ENCODE results near the gene HES2.
"Not testable (repeated sequence)": the region's sequence is repeated elsewhere in the genome, so short reads cannot be mapped to it uniquely, and the experiment has no call there.

The HES2 gene, protein sequence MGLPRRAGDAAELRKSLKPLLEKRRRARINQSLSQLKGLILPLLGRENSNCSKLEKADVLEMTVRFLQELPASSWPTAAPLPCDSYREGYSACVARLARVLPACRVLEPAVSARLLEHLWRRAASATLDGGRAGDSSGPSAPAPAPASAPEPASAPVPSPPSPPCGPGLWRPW

DNA sequence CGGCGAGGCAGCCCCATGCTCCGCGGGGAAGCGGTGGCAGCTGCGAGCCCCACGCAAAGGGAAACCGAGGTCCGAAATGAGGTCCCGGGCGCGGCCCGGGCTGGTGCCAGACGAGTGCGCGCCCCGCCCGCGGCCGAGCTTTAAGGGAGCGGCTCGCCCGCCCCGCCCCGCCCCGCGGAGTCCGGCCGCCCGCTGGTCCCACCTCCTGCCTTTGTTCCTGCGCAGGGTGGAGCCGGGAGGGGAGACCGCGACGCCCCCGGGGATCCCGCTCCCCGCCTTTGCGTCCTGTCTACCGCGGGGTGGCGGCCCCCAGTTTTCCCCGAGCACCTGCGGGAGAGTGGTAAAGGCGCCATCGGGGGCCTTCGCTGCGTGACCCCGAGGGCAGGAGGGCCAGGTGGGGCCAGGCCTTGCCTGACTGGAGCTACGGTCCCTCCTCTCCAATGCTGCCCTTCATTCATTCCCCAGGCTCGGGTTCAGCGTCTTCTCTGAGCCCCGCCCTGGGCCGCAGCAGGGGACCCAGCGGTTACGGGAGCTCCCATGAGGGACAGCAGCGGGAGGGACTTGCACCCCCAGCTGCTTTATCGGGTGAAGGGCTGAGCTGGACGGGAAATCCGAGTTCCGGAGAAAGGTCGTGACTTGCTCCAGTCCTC, at the start of gene HES2:
TSS of gene HES2 (minus strand) at position 116 of the 650 bp plus-strand sequence. CDS start at position 17, 99 bp downstream.
- DNase-seq = no peak

- no peak for DNase-seq
Measured at GRCh38 chr1:6468729-6469461, 49.2 kb upstream of the HES2 start.

DNA sequence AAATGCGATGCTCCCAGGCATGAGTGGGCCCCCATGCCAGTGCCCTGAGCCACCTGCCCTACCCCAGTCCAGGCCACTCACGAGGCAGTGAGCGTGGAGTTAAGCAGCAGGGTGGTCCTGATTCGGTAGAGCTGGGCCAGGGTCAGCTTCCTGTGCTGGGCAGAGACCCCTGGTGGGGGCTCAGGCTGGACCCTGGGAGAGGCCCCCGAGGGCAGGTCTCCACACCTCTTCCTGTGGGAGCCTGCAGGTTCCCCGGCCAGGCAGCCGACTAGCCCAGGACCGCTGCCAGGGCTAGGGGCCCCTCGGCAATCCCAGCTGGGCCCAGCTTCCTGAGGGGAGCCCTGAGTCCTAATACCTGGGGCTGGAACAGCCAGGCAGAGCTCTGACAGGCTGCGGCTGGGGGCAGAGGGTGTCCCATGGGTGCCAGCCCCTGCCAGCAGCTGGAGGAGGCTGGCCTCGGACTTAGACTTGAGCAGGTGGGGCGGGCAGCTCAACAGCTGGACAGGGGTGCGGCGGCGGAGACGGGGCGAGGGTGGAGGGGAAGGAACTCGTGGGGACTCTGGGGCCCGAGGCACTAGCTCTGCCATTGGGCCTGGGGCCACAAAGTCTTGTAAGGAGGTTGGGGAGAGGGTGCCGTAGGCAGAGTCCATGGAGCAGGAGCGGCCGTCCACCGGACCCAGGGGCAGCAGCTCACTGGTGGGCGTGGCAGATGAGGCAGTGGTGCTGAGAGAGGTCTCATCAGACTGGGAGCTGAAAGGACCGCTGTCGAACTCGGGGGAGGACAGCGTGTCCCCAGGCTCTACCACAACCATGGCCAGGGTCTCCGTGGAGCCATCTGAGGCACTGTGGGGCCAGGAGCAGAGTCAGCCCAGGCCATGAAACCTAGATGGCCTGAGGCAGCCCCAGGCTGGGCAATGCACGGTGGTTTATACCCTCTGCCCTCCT, 48.3 kb upstream of the HES2 start:
- DNase-seq = no peak

DNA sequence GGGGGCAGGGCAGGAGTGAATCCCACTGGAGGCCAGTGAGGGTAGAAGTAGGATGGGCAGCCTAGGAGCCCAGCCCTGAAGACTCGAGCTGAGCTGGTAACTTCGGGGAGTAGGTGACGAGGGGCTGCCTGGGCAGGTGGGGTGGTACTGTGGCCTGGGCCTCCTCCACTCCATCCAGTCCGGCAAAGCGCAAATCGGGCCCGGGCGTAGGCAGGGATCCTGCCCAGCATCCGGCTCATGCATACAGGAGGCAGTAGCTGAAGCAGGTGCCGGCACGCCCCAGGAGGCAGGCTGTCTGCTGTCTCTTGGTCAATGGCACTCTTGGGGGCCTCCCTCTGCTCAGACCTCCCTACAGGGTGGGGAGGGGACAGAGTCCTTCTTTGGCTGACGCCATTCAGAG, 47.5 kb upstream of the HES2 start:
- no peak for DNase-seq

- DNase-seq = no peak
Measured at GRCh38 chr1:6466751-6467150, 47.0 kb upstream of the HES2 start.

GRCh38 chr1:6466023-6466422, 46.3 kb upstream of the HES2 start, which contains the start of gene TNFRSF25:
TSS of gene TNFRSF25 (minus strand) at chr1:6466173. CDS start at chr1:6466107, 66 bp downstream.
- DNase-seq = no peak

DNA sequence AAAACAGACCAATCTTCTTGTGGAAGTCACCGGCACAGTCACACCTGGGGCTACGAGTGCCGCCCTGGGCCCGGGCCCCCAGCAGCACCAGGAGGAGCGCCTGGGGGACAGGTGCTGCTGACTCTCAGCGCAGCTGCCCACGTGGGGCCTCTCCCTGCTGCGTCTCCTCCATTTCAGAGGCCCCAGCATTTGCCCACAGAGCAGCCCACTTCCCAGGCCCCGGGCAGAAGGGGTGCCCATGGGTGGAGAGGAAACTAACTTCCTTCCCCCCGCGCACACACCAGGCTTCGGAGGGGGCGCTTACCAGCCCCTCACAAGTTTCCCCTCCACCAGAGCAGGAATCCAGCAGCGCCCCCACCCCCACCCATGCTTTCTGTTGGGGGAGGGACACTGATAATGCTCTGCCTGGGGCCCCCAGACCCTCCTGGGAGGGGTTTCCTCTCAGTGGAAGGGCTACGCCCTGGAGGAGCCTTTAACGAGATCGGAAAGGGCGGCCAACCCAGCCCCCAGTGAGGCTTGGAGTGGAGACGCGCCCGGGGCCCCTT, 45.8 kb upstream of the HES2 start:
- DNase-seq = no peak

DNA sequence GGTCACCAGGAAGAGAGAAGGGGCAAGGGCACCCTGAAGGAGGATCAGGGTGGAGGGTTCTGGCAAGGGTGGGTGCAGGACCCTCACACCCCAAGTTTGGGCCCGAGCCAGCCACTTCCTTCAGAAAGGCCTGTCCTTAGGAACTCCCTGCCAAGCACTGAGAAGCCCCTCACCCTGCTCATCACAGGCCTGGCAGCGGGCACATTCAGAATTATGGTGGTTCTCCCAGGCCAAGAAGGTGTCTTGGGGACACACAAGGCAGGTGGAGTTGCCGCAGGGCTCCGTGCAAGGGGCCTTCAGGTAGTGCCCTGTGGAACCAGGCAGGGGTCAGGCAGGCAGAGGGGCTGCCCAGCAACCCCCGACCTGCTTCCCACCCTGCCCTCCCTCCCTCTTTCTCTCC, 45.2 kb upstream of the HES2 start:
- no peak for DNase-seq

DNA sequence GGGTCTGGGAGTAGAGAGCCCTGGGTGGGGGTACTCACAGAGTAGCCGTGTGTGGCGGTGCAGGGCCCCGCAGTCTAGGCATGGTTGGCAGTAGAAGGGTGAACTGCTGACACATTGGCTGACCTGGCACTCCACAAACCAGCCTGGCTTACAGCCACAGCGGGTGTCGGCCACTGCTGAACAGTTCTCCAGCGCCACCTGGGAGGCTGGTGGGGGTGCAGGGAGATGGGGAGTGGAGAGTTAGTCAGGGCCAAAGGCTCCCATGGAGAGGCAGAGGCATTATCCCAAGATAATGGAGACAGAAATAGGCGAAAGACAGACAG, 44.8 kb upstream of the HES2 start:
- no peak for DNase-seq

DNA sequence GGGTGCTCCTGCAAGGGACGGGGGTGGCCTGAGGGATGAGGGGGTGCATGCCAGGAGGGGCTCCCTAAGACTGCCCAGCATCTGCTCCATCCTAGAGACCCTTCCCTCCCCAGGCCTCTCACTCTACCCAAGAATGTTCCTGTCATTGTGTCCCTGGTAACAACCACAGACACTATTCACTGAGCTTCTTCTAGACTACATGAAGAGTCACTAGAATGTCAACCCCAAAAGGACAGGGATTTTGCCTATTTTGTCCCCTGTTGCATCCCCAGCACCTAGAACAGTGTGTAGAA, 43.3 kb upstream of the HES2 start:
- DNase-seq = no peak

- no peak for DNase-seq
Measured at GRCh38 chr1:6462412-6463119, 42.8 kb upstream of the HES2 start.

DNA sequence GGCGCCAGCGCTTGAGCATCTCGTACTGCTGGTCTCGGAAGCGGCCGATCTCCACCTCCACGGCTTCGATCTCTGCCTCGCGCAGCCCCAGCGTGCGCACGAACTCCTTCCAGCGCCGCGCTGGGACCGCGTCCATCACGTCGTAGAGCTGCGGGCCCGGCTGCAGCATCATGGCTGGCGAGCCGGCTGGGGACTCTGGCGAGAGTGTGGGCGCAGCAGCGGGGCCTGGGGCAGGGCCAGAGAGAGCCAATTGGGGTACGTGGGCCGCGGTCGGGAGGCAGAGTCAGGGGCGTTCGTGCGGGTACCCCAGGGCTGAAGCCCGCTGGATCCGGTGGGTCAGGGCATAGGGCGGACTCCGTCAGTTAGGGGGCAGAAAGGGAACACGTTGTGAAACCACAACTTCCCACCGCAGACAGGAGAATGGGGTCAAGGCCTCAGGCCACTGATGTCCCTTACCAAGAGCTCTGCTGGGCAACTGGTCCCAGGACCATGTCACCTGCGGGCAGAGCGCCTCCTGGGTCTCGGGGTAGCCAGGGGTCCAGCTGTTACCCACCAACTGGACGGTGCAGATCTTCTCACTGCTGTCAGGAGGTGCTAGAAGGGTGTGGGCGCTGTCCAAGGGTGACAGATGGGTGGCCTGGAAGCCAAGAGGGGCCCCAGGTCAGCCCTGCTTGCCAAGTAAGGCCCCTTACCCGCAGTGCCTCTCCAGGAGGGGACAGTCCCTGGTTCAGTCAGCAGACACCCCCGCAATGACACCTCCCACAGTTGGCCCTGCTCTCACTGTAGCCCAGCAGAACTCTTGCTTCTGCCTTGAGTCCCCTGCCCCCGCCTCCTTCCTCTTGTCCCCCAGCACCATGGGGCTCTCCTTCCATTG, 42.1 kb upstream of the HES2 start:
- no peak for DNase-seq

- no peak for DNase-seq
Measured at GRCh38 chr1:6461051-6461530, 41.4 kb upstream of the HES2 start.

GRCh38 chr1:6460301-6461050, 40.8 kb upstream of the HES2 start:
- DNase-seq = no peak

GRCh38 chr1:6459850-6460265, 40.1 kb upstream of the HES2 start:
- no peak for DNase-seq

GRCh38 chr1:6456800-6457466, 37.2 kb upstream of the HES2 start:
- no peak for DNase-seq

GRCh38 chr1:6455752-6456520, 36.2 kb upstream of the HES2 start:
- DNase-seq = not testable (repeated sequence)

- no peak for DNase-seq
Measured at GRCh38 chr1:6454856-6455751, 35.4 kb upstream of the HES2 start.
